ENCODE results near the gene PPFIBP1.
"Not testable (repeated sequence)": the region's sequence is repeated elsewhere in the genome, so short reads cannot be mapped to it uniquely, and the experiment has no call there.

The PPFIBP1 gene

GRCh38 chr12:27639265-27639664, 115.3 kb downstream of the PPFIBP1 start:
- TF ChIP-seq CTCF (IDR thresholded peaks at IDR 0.05; ENCODE audit: borderline replicate concordance, insufficient read depth, low read depth, low read length), result no peak
- no peak overlapping the region for H3K4me3 ChIP-seq (ENCODE audit: low read depth, low read length)

DNA sequence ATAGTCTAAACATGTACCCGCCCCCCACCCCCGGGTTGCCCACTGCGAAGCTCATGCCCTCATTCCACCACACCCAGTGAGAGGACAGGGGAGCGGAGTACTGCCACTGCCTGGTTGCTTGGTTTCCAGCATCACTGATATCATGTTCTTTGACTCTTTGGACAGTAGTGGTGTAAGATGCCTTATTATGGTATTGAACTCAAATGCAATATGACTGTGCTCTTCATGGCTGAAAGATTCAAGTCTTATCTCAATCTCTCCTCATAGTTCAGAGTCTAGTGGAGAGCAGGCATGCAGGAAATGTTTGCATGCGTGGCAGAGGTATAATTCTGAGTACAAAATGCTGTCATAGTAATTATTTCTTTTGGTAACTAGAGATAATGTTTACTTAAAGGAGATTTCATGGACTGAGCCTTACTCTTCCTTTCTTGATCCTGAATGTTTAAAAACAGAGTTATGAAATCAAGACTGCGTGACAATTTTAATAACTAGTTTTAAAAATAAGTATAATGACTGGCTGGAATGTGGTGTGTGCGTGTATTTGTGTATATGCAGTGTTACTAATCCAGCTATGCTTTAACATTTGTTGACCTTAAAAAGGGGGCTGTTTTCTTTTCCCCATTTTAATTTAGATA, 116.7 kb downstream of the PPFIBP1 start:
- H3K4me3 ChIP-seq (ENCODE audit: low read depth, low read length), result not testable (repeated sequence)

DNA sequence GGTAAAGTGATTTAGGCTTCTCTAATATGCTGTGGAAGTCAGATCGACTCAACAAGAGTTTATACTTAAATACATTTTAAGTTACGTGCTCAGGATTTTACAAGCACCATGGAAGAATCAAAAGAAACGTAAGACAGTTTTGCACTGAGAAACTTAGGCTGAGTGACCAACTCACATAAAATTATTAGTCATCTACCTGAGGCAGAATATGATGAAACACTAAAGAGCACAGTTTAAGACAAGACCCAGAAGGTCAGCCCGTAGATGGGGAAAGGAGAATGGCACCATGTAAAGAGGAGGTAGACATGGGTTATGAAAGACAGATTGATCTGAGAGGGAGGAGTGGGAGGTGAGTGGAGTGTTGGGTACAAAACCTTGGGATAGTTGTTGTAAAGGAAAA, 118.4 kb downstream of the PPFIBP1 start:
- not testable (repeated sequence) for H3K4me3 ChIP-seq (ENCODE audit: low read depth, low read length)

DNA sequence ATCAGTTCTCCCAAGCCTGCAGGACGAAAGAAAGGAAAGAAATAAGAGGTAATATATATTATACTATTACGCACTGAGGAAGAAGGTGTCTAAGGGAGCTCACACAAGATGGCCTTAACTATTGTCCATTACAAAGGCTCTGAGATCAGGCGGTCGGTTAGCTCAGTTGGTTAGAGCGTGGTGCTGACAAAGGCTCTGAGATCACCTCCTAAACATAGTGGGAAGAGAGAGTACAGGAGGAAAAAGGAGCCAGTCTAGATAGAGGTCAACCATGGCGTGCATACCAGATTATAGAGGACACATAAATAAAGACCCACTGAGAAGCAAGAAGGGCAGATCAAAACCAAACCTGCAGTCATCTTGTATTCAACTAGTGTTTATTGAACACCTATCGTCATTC, 118.9 kb downstream of the PPFIBP1 start:
- not testable (repeated sequence) for H3K4me3 ChIP-seq (ENCODE audit: low read depth, low read length)

DNA sequence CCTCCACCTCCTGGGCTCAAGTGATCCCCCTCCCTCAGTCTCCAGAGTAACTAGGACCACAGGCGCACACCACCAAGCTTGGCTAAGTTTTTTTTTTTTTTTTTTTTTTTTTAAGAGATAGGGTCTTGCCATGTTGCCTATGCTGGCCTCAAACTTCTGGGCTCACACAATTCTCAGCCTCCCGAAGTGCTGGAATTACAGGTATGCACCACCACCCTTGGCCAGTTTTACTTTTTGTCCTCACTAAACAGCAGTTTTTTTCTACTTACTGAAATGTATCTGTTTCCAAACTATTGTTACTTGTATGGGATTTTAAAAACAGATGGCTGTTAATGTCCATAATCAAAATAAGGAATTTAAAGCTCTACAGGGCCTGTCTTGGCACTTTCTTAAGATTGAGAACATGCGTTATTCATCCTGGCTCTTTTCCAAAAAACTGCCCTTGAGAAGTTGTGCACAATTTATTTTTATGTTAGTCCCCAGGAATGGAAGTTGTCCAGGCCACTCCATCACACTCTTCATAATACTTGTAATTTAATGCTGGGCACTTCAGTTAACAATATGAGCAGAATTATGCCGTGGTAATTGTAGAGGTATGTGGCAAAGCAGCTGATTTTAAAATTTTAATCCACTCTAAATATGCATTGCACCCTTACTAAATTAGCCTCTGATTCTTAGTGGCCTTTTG, 120.3 kb downstream of the PPFIBP1 start:
- H3K4me3 ChIP-seq (ENCODE audit: low read depth, low read length), result no peak overlapping the region
- TF ChIP-seq CTCF (IDR thresholded peaks at IDR 0.05; ENCODE audit: borderline replicate concordance, insufficient read depth, low read depth, low read length), result no peak

DNA sequence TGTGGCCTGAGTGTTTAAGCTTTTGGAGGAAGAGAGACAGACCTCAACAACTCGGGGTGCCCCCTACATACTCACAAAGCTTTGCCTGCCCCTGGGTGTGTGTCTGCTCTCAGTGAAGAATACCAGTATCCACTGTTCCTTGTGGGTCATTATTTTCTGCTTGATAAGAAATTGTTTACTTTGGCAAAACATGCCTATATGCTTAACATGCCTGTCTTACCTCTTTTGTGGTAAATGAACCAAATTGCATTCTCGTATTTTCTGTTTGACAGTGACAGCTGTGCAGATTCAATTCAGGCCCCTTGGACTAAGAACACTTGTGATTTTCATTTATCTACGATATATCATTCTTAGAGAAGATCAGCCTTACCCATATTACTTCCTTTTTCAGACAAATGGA, 121.7 kb downstream of the PPFIBP1 start:
- no peak overlapping the region for H3K4me3 ChIP-seq (ENCODE audit: low read depth, low read length)
- TF ChIP-seq CTCF (IDR thresholded peaks at IDR 0.05; ENCODE audit: borderline replicate concordance, insufficient read depth, low read depth, low read length), result no peak

- no peak for TF ChIP-seq CTCF (IDR thresholded peaks at IDR 0.05; ENCODE audit: borderline replicate concordance, insufficient read depth, low read depth, low read length)
- no peak overlapping the region for H3K4me3 ChIP-seq (ENCODE audit: low read depth, low read length)
Observed at GRCh38 chr12:27646149-27646548, 122.1 kb downstream of the PPFIBP1 start.

GRCh38 chr12:27650011-27650410, 126.0 kb downstream of the PPFIBP1 start:
- no peak overlapping the region for H3K4me3 ChIP-seq (ENCODE audit: low read depth, low read length)
- TF ChIP-seq CTCF (IDR thresholded peaks at IDR 0.05; ENCODE audit: borderline replicate concordance, insufficient read depth, low read depth, low read length), result no peak

- no peak for TF ChIP-seq CTCF (IDR thresholded peaks at IDR 0.05; ENCODE audit: borderline replicate concordance, insufficient read depth, low read depth, low read length)
- H3K4me3 ChIP-seq (ENCODE audit: low read depth, low read length), result no peak overlapping the region
Observed at GRCh38 chr12:27651201-27651600, 127.2 kb downstream of the PPFIBP1 start.

All from GM12875 (cell line).